Measurements from ENCODE around the gene LRP11.
"Not testable (repeated sequence)": the region's sequence is repeated elsewhere in the genome, so short reads cannot be mapped to it uniquely, and the experiment has no call there.

The LRP11 gene, protein sequence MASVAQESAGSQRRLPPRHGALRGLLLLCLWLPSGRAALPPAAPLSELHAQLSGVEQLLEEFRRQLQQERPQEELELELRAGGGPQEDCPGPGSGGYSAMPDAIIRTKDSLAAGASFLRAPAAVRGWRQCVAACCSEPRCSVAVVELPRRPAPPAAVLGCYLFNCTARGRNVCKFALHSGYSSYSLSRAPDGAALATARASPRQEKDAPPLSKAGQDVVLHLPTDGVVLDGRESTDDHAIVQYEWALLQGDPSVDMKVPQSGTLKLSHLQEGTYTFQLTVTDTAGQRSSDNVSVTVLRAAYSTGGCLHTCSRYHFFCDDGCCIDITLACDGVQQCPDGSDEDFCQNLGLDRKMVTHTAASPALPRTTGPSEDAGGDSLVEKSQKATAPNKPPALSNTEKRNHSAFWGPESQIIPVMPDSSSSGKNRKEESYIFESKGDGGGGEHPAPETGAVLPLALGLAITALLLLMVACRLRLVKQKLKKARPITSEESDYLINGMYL

GRCh38 chr6:149863698-149864577 is at the start of gene LRP11:
Gene LRP11, minus strand, starts transcription at chr6:149864359. Its CDS starts 339 bp downstream, at chr6:149864020.
- DNase-seq (ENCODE audit: low read depth in 2 of 2) = peak; percentile 70 to 77

DNA sequence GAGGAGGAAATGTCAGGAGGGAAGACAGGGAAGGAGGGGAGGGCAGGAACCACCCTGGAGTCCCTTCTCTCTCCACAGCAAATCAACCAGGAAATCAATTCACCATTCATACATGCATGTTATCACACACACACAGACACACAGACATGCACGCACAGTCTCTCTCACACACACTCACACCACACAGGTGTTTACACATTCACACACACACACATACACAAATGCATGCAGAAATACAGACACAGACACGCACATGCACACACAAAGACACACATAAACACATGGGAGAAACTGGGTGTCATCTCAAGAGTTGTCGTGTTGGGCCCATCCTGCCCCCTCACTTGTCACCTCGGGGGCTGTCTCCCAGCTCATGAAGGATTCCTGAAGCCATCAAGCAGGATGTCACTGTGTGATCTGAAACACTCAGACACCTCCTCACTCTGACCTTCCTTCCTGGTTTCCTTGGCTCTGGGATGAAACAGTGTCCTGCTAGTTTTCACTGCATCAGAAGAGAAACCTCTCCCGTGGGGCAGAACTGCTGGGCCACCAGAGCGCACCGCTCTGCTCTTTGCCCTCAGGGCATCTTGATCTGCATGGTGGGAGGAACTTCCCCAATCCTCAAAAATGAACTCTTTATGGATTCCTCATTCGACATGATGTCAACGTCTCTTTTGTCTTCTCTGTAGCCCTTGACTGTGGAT is 49.5 kb upstream of the LRP11 start:
- no peak for DNase-seq (ENCODE audit: low read depth in 2 of 2)

GRCh38 chr6:149913085-149913484 is 48.9 kb upstream of the LRP11 start:
- DNase-seq (ENCODE audit: low read depth in 2 of 2) = no peak

GRCh38 chr6:149912680-149913079 is 48.5 kb upstream of the LRP11 start:
- DNase-seq (ENCODE audit: low read depth in 2 of 2) = not testable (repeated sequence)

DNA sequence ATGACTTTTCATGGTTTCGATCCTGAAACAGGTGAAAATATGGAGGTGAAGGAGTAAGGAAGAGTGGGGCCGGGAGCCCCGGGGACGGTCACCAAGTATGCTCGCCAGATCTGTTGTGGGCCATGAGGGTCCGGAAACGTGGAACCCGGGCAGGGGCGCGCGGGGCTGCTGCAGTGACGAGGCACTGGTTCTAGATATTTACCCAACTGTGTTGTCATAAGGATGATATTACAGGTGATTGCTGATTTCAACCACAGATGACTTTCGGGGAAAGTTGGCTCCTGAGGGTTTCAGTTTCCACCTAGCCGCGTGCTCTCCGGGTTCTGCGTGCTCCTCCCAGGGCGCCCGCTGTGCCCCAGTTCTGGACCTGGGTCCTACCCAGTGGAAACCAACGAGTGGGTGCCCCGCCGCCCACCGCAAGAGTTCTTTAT is 46.6 kb upstream of the LRP11 start:
- DNase-seq (ENCODE audit: low read depth in 2 of 2) = no peak

GRCh38 chr6:149909701-149910470 is 45.7 kb upstream of the LRP11 start:
- no peak for DNase-seq (ENCODE audit: low read depth in 2 of 2)

GRCh38 chr6:149908480-149908879 is 44.3 kb upstream of the LRP11 start:
- not testable (repeated sequence) for DNase-seq (ENCODE audit: low read depth in 2 of 2)

- no peak for DNase-seq (ENCODE audit: low read depth in 2 of 2)
Measured at GRCh38 chr6:149907317-149907716, 43.2 kb upstream of the LRP11 start.

DNA sequence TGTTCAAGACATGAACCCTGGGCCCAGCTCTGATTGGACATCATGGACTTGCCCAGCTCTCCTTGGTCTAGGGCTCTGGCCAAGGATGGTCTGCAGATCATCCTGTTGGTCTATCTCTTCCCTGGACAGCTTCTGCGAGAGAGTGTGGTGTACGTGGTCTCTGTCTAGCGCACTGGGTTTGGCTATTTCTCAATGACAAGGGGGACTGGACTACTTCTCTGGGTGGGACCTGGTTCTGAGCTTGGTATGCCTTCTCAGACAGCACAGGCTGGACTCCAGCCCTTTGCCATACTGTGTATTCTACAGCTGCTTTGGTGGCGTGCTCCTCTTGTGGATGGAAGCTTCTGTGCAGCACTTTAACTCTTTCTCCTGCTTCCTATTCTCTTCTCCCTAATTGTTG is 42.2 kb upstream of the LRP11 start:
- no peak for DNase-seq (ENCODE audit: low read depth in 2 of 2)

- no peak for DNase-seq (ENCODE audit: low read depth in 2 of 2)
Measured at GRCh38 chr6:149905911-149906371, 41.8 kb upstream of the LRP11 start.

- no peak for DNase-seq (ENCODE audit: low read depth in 2 of 2)
Measured at GRCh38 chr6:149905371-149905910, 41.3 kb upstream of the LRP11 start.

- DNase-seq (ENCODE audit: low read depth in 2 of 2) = no peak
Measured at GRCh38 chr6:149904661-149905370, 40.7 kb upstream of the LRP11 start.

GRCh38 chr6:149903938-149904611 is 39.9 kb upstream of the LRP11 start:
- no peak for DNase-seq (ENCODE audit: low read depth in 2 of 2)

DNA sequence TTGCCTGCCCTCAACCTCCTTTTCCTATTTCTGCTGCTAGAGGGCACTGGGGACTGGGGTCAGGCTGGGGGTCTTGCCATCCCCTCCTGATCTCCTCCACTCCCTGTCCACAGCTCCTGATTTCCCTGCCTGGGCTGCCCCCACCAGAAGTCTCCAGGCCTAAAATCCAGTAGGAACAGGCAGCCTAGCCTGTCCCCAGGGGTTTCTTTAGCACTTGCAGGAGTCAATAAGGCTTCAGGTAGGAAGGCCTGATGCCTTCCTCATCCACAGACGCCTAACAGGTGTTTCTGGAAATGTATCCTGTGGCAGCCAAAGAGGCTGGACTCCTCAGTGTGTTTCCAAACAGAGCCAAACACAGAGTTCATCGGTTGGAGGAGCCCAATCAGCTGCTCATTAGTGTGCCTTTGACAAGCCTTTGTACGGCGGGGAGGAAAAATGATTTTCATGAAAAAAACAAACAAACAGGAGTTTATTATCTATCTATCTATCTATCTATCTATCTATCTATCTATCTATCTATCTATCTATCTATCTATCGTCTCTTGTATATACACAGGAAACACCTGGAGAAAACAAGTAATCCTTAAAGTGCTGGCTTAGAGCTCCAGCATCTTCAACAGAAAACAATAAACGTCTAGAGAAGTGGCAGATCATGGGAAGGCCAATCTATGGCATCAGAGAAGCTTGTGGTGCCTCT is 37.4 kb upstream of the LRP11 start:
- no peak for DNase-seq (ENCODE audit: low read depth in 2 of 2)

GRCh38 chr6:149900620-149901443 is 36.7 kb upstream of the LRP11 start:
- DNase-seq (ENCODE audit: low read depth in 2 of 2) = no peak

GRCh38 chr6:149899926-149900619 is 35.9 kb upstream of the LRP11 start:
- DNase-seq (ENCODE audit: low read depth in 2 of 2) = no peak

DNA sequence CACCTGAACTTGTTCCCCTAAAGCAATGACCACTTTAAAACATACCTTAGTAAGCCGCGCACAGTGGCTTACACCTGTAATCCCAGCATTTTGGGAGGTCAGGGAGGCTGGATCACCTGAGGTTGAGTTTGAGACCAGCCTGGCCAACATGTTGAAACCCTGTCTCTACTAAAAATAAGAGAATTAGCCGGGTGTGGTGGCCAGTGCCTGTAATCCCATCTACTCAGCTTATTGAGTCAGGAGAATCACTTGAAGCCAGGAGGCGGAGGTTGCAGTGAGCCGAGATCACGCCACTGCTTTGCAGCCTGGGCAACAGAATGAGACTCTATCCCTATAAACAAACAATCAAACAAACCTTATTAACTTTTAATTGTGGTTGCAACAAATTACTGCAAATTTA is 35.3 kb upstream of the LRP11 start:
- no peak for DNase-seq (ENCODE audit: low read depth in 2 of 2)
